ENCODE data around the gene C2orf78. TPM values are rescaled to one million over a fixed set of nuclear protein-coding genes. Genes with fewer than 3 reads are reported as not detected.

Gene C2orf78
- total RNA-seq, 6 experiments from 2014 or later, result not detected

DNA sequence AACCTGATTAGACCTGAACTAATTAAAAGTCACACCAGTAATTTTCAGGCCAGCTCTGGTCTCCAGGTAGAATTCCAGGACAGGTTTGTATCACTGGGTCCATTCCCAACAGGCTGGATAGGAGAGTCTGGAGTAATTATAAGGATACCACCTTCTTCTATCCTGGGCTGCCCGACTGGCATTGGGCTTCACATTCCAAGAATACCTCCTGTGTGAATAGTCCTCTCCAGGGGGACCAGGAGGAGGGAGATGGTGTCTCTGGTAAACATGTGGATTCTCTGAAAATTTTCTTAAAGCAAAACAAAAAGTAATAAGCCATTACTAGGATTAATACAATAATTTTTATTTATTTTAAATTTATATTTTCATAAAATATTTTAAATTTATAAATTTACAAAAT lies 21.4 kb upstream of the C2orf78 start:
- Mint-ChIP-seq H3K9me3 (no peaks in the 10 kb centered on the region), H3K27ac (no peak overlapping the region), H3K4me3 (no peak overlapping the region), H3K27me3 (ENCODE audit: insufficient read depth) (no peaks in the 10 kb centered on the region), H3K36me3 (ENCODE audit: low read depth) (peaks cover 30% of the 10 kb centered on the region), H3K4me1 (ENCODE audit: low read depth) (peaks cover 27% of the 10 kb centered on the region)
- TF ChIP-seq, protein P1, sequence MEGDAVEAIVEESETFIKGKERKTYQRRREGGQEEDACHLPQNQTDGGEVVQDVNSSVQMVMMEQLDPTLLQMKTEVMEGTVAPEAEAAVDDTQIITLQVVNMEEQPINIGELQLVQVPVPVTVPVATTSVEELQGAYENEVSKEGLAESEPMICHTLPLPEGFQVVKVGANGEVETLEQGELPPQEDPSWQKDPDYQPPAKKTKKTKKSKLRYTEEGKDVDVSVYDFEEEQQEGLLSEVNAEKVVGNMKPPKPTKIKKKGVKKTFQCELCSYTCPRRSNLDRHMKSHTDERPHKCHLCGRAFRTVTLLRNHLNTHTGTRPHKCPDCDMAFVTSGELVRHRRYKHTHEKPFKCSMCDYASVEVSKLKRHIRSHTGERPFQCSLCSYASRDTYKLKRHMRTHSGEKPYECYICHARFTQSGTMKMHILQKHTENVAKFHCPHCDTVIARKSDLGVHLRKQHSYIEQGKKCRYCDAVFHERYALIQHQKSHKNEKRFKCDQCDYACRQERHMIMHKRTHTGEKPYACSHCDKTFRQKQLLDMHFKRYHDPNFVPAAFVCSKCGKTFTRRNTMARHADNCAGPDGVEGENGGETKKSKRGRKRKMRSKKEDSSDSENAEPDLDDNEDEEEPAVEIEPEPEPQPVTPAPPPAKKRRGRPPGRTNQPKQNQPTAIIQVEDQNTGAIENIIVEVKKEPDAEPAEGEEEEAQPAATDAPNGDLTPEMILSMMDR (IDR thresholded peaks at IDR 0.05), result no peak
- DNase-seq, result no peak

GRCh38 chr2:73764945-73765344 lies 19.0 kb upstream of the C2orf78 start:
- Mint-ChIP-seq H3K4me1 (ENCODE audit: low read depth) (peaks cover 15% of the 10 kb centered on the region), H3K4me3 (no peak overlapping the region), H3K27ac (no peak overlapping the region), H3K27me3 (ENCODE audit: insufficient read depth) (no peaks in the 10 kb centered on the region; the same call in 1 of the 2 replicates), H3K9me3 (no peaks in the 10 kb centered on the region), H3K36me3 (ENCODE audit: low read depth) (peaks cover 40% of the 10 kb centered on the region)
- TF ChIP-seq, protein P1 (IDR thresholded peaks at IDR 0.05), result no peak
- no peak for DNase-seq

GRCh38 chr2:73766349-73766748 lies 17.6 kb upstream of the C2orf78 start:
- Mint-ChIP-seq H3K36me3 (ENCODE audit: low read depth) (peaks cover 39% of the 10 kb centered on the region), H3K4me1 (ENCODE audit: low read depth) (peaks cover 6% of the 10 kb centered on the region)
- TF ChIP-seq, protein P1 (IDR thresholded peaks at IDR 0.05), result no peak

DNA sequence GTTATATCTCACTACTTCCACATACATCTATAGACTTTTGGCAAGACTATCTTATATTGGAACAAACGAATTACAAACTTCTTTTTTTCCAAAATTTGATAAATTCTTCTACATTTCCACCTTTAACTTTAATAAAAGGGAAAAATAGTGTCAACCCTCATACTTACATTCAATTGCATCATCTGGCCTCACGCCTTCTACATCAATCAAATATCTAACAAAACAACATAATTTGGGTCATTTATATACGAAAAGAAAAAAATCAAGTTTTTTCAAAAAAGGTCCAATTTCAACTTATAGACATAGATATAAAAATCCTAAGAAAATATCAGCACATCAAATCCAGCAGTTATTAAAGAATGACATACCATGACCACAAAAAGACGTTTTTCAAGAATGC lies 17.0 kb upstream of the C2orf78 start:
- no peak for DNase-seq
- H3K27ac Mint-ChIP-seq, result no peak overlapping the region
- peaks cover 6% of the 10 kb centered on the region for H3K4me1 Mint-ChIP-seq (ENCODE audit: low read depth)
- H3K4me3 Mint-ChIP-seq, result no peak overlapping the region
- peaks cover 2% of the 10 kb centered on the region for H3K27me3 Mint-ChIP-seq (ENCODE audit: insufficient read depth)
- H3K9me3 Mint-ChIP-seq, result no peaks in the 10 kb centered on the region
- H3K36me3 Mint-ChIP-seq (ENCODE audit: low read depth), result peaks cover 41% of the 10 kb centered on the region
- TF ChIP-seq, protein P1 (IDR thresholded peaks at IDR 0.05), result no peak

More at GRCh38 chr2:73766349-73766748, 17.6 kb upstream of the C2orf78 start:
- H3K27ac Mint-ChIP-seq, result no peak overlapping the region
- H3K9me3 Mint-ChIP-seq, result no peaks in the 10 kb centered on the region
- H3K4me3 Mint-ChIP-seq, result no peak overlapping the region
- H3K27me3 Mint-ChIP-seq (ENCODE audit: insufficient read depth), result no peaks in the 10 kb centered on the region; the same call in 1 of the 2 replicates
- DNase-seq, result no peak

DNA sequence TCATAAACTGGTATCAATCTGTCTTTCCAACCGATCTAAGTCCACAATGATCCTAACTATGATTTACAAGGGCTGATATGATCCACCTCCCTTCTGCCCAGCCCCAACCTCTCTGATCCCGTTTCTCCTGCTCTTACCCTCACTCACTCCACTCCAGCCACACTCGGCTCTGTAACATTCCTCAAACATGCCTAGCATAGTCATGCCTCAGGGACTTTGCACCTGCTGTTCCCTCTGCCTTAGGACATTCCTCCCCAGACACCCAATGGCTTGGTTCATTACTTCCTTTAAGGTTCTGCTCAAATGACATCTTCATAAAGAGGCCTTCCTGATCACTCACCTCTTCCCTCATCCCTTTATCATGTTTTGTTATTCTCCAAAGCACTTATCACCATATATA lies 13.3 kb upstream of the C2orf78 start:
- peaks cover 3% of the 10 kb centered on the region for H3K27me3 Mint-ChIP-seq (ENCODE audit: insufficient read depth)
- no peaks in the 10 kb centered on the region for H3K9me3 Mint-ChIP-seq
- H3K4me1 Mint-ChIP-seq (ENCODE audit: low read depth), result no peaks in the 10 kb centered on the region
- H3K27ac Mint-ChIP-seq, result no peak overlapping the region; the same call in 1 of the 2 replicates
- TF ChIP-seq, protein P1 (IDR thresholded peaks at IDR 0.05), result no peak
- peaks cover 48% of the 10 kb centered on the region for H3K36me3 Mint-ChIP-seq (ENCODE audit: low read depth)
- no peak for DNase-seq
- H3K4me3 Mint-ChIP-seq, result no peak overlapping the region

DNA sequence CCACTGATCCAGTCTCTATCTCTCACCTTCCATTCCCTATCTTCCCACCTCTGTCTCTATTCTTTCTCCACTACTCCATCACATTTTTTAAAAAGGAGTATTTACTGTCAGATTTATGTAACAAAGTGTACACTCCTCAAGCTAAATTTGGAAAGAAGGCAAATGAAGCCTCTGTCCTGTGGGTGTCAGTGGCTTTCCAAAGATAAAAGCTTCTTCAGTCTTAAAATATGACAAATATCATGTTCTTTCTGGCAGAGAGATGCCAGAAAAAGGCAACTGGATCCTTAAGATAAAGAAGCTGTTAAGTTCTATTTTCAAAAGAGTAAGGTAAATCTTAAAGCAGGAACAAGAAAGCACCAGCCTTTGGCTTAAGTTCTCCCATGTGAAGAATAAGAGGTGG lies 11.2 kb upstream of the C2orf78 start:
- H3K27ac Mint-ChIP-seq, result no peak overlapping the region
- no peak overlapping the region for H3K4me3 Mint-ChIP-seq
- peaks cover 53% of the 10 kb centered on the region for H3K36me3 Mint-ChIP-seq (ENCODE audit: low read depth)
- H3K9me3 Mint-ChIP-seq, result no peaks in the 10 kb centered on the region
- TF ChIP-seq, protein P1 (IDR thresholded peaks at IDR 0.05), result no peak
- no peak for DNase-seq
- H3K4me1 Mint-ChIP-seq (ENCODE audit: low read depth), result peaks cover 15% of the 10 kb centered on the region
- H3K27me3 Mint-ChIP-seq (ENCODE audit: insufficient read depth), result peaks cover 3% of the 10 kb centered on the region
